Ectodermal cell (in vitro differentiated cells): Measurements from ENCODE around the gene SOX13.
A peak's percentile ranks its signal among the peaks of the same experiment; 100 is the strongest.
"Not testable (repeated sequence)": the region's sequence is repeated elsewhere in the genome, so short reads cannot be mapped to it uniquely, and the experiment has no call there.

ENCODE experiments used
- H3K27ac ChIP-seq: 2 replicates; pipeline ENCODE4 v1.7.0; 2013; ENCODE audit warnings: mild to moderate bottlenecking, low read depth, low read length; ENCODE audit not compliant: insufficient read depth, poor library complexity, severe bottlenecking
- H3K27me3 ChIP-seq: 2 replicates; pipeline ENCODE4 v1.7.0; 2013; ENCODE audit warnings: mild to moderate bottlenecking, low read length; ENCODE audit not compliant: insufficient read depth, control insufficient read depth, poor library complexity, severe bottlenecking
- H3K36me3 ChIP-seq: one replicate; pipeline ENCODE4 v1.7.0; 2013; ENCODE audit warnings: low read length; ENCODE audit not compliant: control insufficient read depth, insufficient read depth
- H3K4me1 ChIP-seq: one replicate; pipeline ENCODE4 v1.7.0; 2013; ENCODE audit warnings: low read length; ENCODE audit not compliant: control insufficient read depth, insufficient read depth
- H3K4me3 ChIP-seq: 2 replicates; pipeline ENCODE4 v1.7.0; 2013; ENCODE audit warnings: low read depth, low read length, control low read depth; ENCODE audit not compliant: insufficient read depth
- H3K9me3 ChIP-seq: 2 replicates; pipeline ENCODE4 v1.7.0; 2013; ENCODE audit warnings: mild to moderate bottlenecking, low read length, moderate library complexity; ENCODE audit not compliant: control insufficient read depth
- WGBS, 2 experiments: methylation state at CpG; one replicate each; pipeline ENCODE4 v1.1.7; 2013; ENCODE audit warnings: missing lambda C conversion rate in 2 of 2; 5-methylcytosine and 5-hydroxymethylcytosine counted together

SOX13 gene

GRCh38 chr1:204085876-204086275, 13.0 kb downstream of the SOX13 start:
- 93% methylated on average over 7 of the region's 7 CpGs for WGBS, 2 experiments

GRCh38 chr1:204087181-204087892, 14.4 kb downstream of the SOX13 start:
- Histone ChIP-seq H3K4me1 (peaks cover 64% of the 10 kb centered on the region), H3K9me3 (no peaks in the 10 kb centered on the region), H3K27ac (no peak overlapping the region), H3K36me3 (no peaks in the 10 kb centered on the region), H3K4me3 (no peak overlapping the region), H3K27me3 (no peaks in the 10 kb centered on the region)
- WGBS, 2 experiments, result 92 to 95% methylated on average over 8 of the region's 8 CpGs

More at GRCh38 chr1:204085876-204086275, 13.0 kb downstream of the SOX13 start:
- Histone ChIP-seq H3K36me3 (no peaks in the 10 kb centered on the region), H3K9me3 (no peaks in the 10 kb centered on the region), H3K4me1 (peaks cover 65% of the 10 kb centered on the region), H3K27me3 (no peaks in the 10 kb centered on the region), H3K27ac (no peak overlapping the region), H3K4me3 (no peak overlapping the region)

- peaks cover 64% of the 10 kb centered on the region for H3K4me1 ChIP-seq
- H3K9me3 ChIP-seq, result no peaks in the 10 kb centered on the region
- WGBS, 2 experiments, result 75 to 82% methylated on average over 7 of the region's 7 CpGs
- no peaks in the 10 kb centered on the region for H3K27me3 ChIP-seq
- no peak overlapping the region for H3K27ac ChIP-seq
- H3K4me3 ChIP-seq, result no peak overlapping the region
- no peaks in the 10 kb centered on the region for H3K36me3 ChIP-seq
These were observed 15.1 kb downstream of the SOX13 start for GRCh38 chr1:204087893-204088528.

- Histone ChIP-seq H3K4me1 (peaks cover 66% of the 10 kb centered on the region), H3K9me3 (no peaks in the 10 kb centered on the region), H3K27ac (no peak overlapping the region), H3K4me3 (no peak overlapping the region), H3K36me3 (no peaks in the 10 kb centered on the region), H3K27me3 (no peaks in the 10 kb centered on the region)
- 44 to 46% methylated on average over 7 to 8 of the region's 8 CpGs for WGBS, 2 experiments
These were observed 15.7 kb downstream of the SOX13 start for GRCh38 chr1:204088596-204088995.

GRCh38 chr1:204089044-204089751, 16.3 kb downstream of the SOX13 start:
- H3K27ac ChIP-seq, result no peak overlapping the region
- H3K36me3 ChIP-seq, result no peaks in the 10 kb centered on the region
- H3K9me3 ChIP-seq, result no peaks in the 10 kb centered on the region
- WGBS, 2 experiments, result 84% methylated on average over 15 of the region's 15 CpGs
- H3K4me3 ChIP-seq, result no peak overlapping the region
- H3K4me1 ChIP-seq, result peaks cover 65% of the 10 kb centered on the region
- no peaks in the 10 kb centered on the region for H3K27me3 ChIP-seq

- 88 to 92% methylated on average over 3 of the region's 3 CpGs for WGBS, 2 experiments
- H3K36me3 ChIP-seq, H3K27ac ChIP-seq, H3K27me3 ChIP-seq, H3K4me3 ChIP-seq, H3K9me3 ChIP-seq: not testable (repeated sequence)
- peaks cover 65% of the 10 kb centered on the region for H3K4me1 ChIP-seq
These were observed 17.2 kb downstream of the SOX13 start for GRCh38 chr1:204090132-204090531.

- H3K36me3 ChIP-seq, result no peaks in the 10 kb centered on the region
- no peaks in the 10 kb centered on the region for H3K9me3 ChIP-seq
- peak overlapping the region; percentile 9 for H3K27ac ChIP-seq
- no peak overlapping the region for H3K4me3 ChIP-seq
- H3K27me3 ChIP-seq, result no peaks in the 10 kb centered on the region
- 69 to 70% methylated on average over 7 of the region's 7 CpGs for WGBS, 2 experiments
- H3K4me1 ChIP-seq, result peaks cover 72% of the 10 kb centered on the region
These were observed 18.2 kb downstream of the SOX13 start for GRCh38 chr1:204091066-204091465.

- H3K4me1 ChIP-seq, result peaks cover 77% of the 10 kb centered on the region
- no peaks in the 10 kb centered on the region for H3K9me3 ChIP-seq
- 89 to 91% methylated on average over 5 of the region's 5 CpGs for WGBS, 2 experiments
- no peaks in the 10 kb centered on the region for H3K27me3 ChIP-seq
- no peaks in the 10 kb centered on the region for H3K36me3 ChIP-seq
- no peak overlapping the region for H3K27ac ChIP-seq
- H3K4me3 ChIP-seq, result no peak overlapping the region
These were observed 18.9 kb downstream of the SOX13 start for GRCh38 chr1:204091787-204092312.

GRCh38 chr1:204092632-204093420, 19.9 kb downstream of the SOX13 start:
- Histone ChIP-seq H3K27ac (no peak overlapping the region), H3K4me3 (no peak overlapping the region), H3K9me3 (no peaks in the 10 kb centered on the region), H3K27me3 (no peaks in the 10 kb centered on the region), H3K4me1 (peaks cover 77% of the 10 kb centered on the region), H3K36me3 (no peaks in the 10 kb centered on the region)
- 78 to 79% methylated on average over 12 of the region's 12 CpGs for WGBS, 2 experiments
